ENCODE results near the gene LRRTM4.

DNA sequence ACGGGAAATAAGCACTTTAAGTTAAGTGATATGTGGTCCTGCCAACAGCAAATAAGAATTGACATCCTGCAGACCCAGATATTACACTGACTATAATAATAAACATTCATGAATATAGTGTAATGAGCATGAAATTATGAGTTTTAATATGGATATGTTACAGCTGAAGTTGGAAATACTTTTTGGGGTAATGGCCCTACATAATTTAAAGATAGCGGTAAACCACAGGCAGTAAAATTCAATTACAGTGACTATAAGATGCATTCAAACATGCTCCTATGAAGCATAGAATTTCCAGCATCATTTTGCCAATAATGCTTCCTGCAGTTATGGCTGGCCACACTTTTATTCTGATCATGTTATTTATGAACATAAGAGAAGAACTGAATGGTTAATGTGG lies 49.4 kb upstream of the LRRTM4 start:
- TF ChIP-seq, protein P1, sequence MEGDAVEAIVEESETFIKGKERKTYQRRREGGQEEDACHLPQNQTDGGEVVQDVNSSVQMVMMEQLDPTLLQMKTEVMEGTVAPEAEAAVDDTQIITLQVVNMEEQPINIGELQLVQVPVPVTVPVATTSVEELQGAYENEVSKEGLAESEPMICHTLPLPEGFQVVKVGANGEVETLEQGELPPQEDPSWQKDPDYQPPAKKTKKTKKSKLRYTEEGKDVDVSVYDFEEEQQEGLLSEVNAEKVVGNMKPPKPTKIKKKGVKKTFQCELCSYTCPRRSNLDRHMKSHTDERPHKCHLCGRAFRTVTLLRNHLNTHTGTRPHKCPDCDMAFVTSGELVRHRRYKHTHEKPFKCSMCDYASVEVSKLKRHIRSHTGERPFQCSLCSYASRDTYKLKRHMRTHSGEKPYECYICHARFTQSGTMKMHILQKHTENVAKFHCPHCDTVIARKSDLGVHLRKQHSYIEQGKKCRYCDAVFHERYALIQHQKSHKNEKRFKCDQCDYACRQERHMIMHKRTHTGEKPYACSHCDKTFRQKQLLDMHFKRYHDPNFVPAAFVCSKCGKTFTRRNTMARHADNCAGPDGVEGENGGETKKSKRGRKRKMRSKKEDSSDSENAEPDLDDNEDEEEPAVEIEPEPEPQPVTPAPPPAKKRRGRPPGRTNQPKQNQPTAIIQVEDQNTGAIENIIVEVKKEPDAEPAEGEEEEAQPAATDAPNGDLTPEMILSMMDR (IDR thresholded peaks at IDR 0.05): no peak
- TF ChIP-seq POLR2AphosphoS5 (IDR thresholded peaks at IDR 0.05) (no peak), POLR2A (IDR thresholded peaks at IDR 0.05) (no peak)

Measured in transverse colon (tissue), 4 donors.